HG03457 (cell line): Measurements from ENCODE around the gene MYL5.
"Not testable (repeated sequence)": the region's sequence is repeated elsewhere in the genome, so short reads cannot be mapped to it uniquely, and the experiment has no call there.

Source experiments
- ATAC-seq: cut with Tn5 transposase; IDR thresholded peaks from one replicate; pipeline ENCODE4 v1.9.1; 2021; ENCODE audit warnings: moderate number of reproducible peaks; ENCODE audit not compliant: unreplicated experiment

Gene MYL5

GRCh38 chr4:683982-684622, 9.8 kb downstream of the MYL5 start:
- no peak for ATAC-seq

GRCh38 chr4:684623-685327, 10.4 kb downstream of the MYL5 start:
- ATAC-seq: no peak

GRCh38 chr4:685679-686412, 11.5 kb downstream of the MYL5 start:
- no peak for ATAC-seq

GRCh38 chr4:686413-687040, 12.2 kb downstream of the MYL5 start:
- ATAC-seq: no peak

GRCh38 chr4:687048-687970, 13.0 kb downstream of the MYL5 start:
- ATAC-seq: no peak

GRCh38 chr4:687971-688853, 13.9 kb downstream of the MYL5 start:
- no peak for ATAC-seq

GRCh38 chr4:688854-689681, 14.7 kb downstream of the MYL5 start, which contains the start of gene SLC49A3:
Gene SLC49A3, minus strand, starts transcription at chr4:689151. Its CDS starts 24 bp downstream, at chr4:689127.
- ATAC-seq: no peak

GRCh38 chr4:689723-690122, 15.4 kb downstream of the MYL5 start:
- ATAC-seq: no peak

- no peak for ATAC-seq
Measured at GRCh38 chr4:692771-693554, 18.6 kb downstream of the MYL5 start.

- ATAC-seq: not testable (repeated sequence)
Measured at GRCh38 chr4:694341-694940, 20.1 kb downstream of the MYL5 start.

GRCh38 chr4:699816-700580, 25.7 kb downstream of the MYL5 start:
- ATAC-seq: no peak

- ATAC-seq: no peak
Measured at GRCh38 chr4:700587-701264, 26.4 kb downstream of the MYL5 start.

GRCh38 chr4:702618-703048, 28.3 kb downstream of the MYL5 start:
- ATAC-seq: no peak

- no peak for ATAC-seq
Measured at GRCh38 chr4:703336-704197, 29.2 kb downstream of the MYL5 start.
